SK-N-SH treated with all-trans-retinoic acid at 6 μM for 48 hours (cell line): ENCODE results near the gene CAPN8.

Experiments used
- ATAC-seq: fragments of 200-7000 bp; cut with Tn5 transposase; 3 replicates; pipeline ENCODE4 v1.9.1; 2020; ENCODE audit warnings: mild to moderate bottlenecking, moderate library complexity
- ARNTL ChIP-seq: fragments of 450-650 bp; formaldehyde crosslinking; IDR thresholded peaks from 2 replicates; pipeline ENCODE4 v1.5.0; 2020; ENCODE audit warnings: low read depth, mild to moderate bottlenecking, moderate library complexity, borderline replicate concordance
- BACH2 ChIP-seq: fragments of 250-450 bp; sonication (Bioruptor Pico); IDR thresholded peaks from 2 replicates; pipeline ENCODE4 v1.9.0; 2021; ENCODE audit warnings: mild to moderate bottlenecking, borderline replicate concordance
- CREB5 ChIP-seq: fragments of 250-450 bp; sonication (Bioruptor Pico); IDR thresholded peaks from 2 replicates; pipeline ENCODE4 v1.5.1; 2020; ENCODE audit warnings: low read depth, mild to moderate bottlenecking, moderate library complexity
- CSRNP3 ChIP-seq: fragments of 250-450 bp; sonication (Bioruptor Pico); IDR thresholded peaks from 2 replicates; pipeline ENCODE4 v1.5.1; 2021; ENCODE audit warnings: mild to moderate bottlenecking, moderate library complexity
- ESRRG ChIP-seq: fragments of 250-450 bp; sonication (Bioruptor Pico); IDR thresholded peaks from 2 replicates; pipeline ENCODE4 v1.6.1; 2021; ENCODE audit warnings: mild to moderate bottlenecking
- GLIS3 ChIP-seq: fragments of 250-450 bp; sonication (Bioruptor Pico); IDR thresholded peaks from 2 replicates; pipeline ENCODE4 v1.5.0; 2020; ENCODE audit warnings: mild to moderate bottlenecking, moderate library complexity
- ISL1 ChIP-seq: fragments of 250-450 bp; sonication (Bioruptor Pico); IDR thresholded peaks from 2 replicates; pipeline ENCODE4 v2.1.2; 2022; ENCODE audit warnings: mild to moderate bottlenecking, moderate library complexity
- OSR1 ChIP-seq: fragments of 250-450 bp; sonication (Bioruptor Pico); IDR thresholded peaks from 2 replicates; pipeline ENCODE4 v1.8.0; 2022; ENCODE audit warnings: moderate library complexity, mild to moderate bottlenecking, inconsistent platforms
- RARB ChIP-seq: fragments of 250-450 bp; sonication (Bioruptor Pico); IDR thresholded peaks from 2 replicates; pipeline ENCODE4 v1.8.0; 2021; ENCODE audit warnings: mild to moderate bottlenecking, moderate library complexity
- TOX ChIP-seq: fragments of 250-450 bp; sonication (Bioruptor Pico); IDR thresholded peaks from 2 replicates; pipeline ENCODE4 v1.8.0; 2021; ENCODE audit warnings: mild to moderate bottlenecking, moderate library complexity, borderline replicate concordance
- TSHZ2 ChIP-seq: fragments of 250-450 bp; sonication (Bioruptor Pico); IDR thresholded peaks from 2 replicates; pipeline ENCODE4 v1.5.0; 2020; ENCODE audit warnings: mild to moderate bottlenecking, moderate library complexity
- ZC3H10 ChIP-seq: fragments of 250-450 bp; sonication (Bioruptor Pico); IDR thresholded peaks from 2 replicates; pipeline ENCODE4 v1.5.1; 2021; ENCODE audit warnings: mild to moderate bottlenecking, moderate library complexity
- ZFP3 ChIP-seq: fragments of 250-450 bp; sonication (Bioruptor Pico); IDR thresholded peaks from 2 replicates; pipeline ENCODE4 v1.5.0; 2020; ENCODE audit warnings: mild to moderate bottlenecking, moderate library complexity
- ZFP30 ChIP-seq: fragments of 450-650 bp; formaldehyde crosslinking; IDR thresholded peaks from 2 replicates; pipeline ENCODE4 v1.5.0; 2022; ENCODE audit warnings: mild to moderate bottlenecking, moderate library complexity
- TF ChIP-seq, protein P1 (sequence below): fragments of 250-450 bp; sonication (Bioruptor Pico); IDR thresholded peaks from 2 replicates; pipeline ENCODE4 v1.8.0; 2021; ENCODE audit warnings: low read depth, mild to moderate bottlenecking, moderate library complexity, borderline replicate concordance

Gene CAPN8

DNA sequence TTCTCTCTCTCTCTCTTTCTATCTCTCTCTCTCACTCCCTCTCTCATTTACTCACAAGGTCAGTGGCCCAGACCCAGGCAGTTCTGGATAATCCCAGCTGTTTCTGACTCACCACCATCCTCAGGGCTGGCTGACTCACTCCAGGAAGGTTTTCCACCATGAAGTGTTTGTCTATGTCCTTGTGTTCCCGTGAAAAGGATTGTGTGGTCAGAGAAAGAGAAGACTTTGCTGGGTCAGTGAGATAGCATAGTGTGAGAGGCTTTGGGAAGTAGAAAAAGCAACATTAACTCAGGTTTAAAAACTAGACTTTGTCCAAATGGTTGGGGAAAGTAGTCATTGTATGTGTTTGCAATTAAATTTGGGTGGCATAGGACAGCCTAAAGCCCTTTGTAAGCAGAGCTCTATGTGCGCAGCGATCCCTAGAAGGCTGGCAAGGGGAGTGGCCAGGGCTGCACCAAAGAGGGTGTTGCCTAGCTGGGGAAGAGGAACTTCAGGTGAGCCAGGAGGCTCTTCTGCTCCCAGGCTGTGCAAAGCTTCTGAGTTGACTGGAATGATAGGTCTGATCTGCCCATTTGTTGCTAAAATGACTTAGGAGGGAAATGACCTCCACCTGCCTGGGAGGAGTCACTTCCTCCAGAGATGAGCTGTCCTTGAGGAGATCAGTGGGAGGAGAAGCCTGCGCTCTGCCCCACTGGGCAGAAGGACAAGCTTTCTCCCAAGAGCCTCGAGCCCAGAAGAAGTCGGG, 41.9 kb upstream of the CAPN8 start:
- TF ChIP-seq CREB5 (CRISPR knock-in tag) (no peak), OSR1 (CRISPR knock-in tag) (no peak), RARB (CRISPR knock-in tag) (peak; percentile 93), ISL1 (no peak), ZFP3 (CRISPR knock-in tag) (no peak), TSHZ2 (no peak), BACH2 (CRISPR knock-in tag) (no peak), ZC3H10 (CRISPR knock-in tag) (peak; percentile 73), ESRRG (CRISPR knock-in tag) (no peak), TOX (CRISPR knock-in tag) (peak; percentile 72), CSRNP3 (CRISPR knock-in tag) (no peak), GLIS3 (CRISPR knock-in tag) (no peak)
- TF ChIP-seq, protein P1, sequence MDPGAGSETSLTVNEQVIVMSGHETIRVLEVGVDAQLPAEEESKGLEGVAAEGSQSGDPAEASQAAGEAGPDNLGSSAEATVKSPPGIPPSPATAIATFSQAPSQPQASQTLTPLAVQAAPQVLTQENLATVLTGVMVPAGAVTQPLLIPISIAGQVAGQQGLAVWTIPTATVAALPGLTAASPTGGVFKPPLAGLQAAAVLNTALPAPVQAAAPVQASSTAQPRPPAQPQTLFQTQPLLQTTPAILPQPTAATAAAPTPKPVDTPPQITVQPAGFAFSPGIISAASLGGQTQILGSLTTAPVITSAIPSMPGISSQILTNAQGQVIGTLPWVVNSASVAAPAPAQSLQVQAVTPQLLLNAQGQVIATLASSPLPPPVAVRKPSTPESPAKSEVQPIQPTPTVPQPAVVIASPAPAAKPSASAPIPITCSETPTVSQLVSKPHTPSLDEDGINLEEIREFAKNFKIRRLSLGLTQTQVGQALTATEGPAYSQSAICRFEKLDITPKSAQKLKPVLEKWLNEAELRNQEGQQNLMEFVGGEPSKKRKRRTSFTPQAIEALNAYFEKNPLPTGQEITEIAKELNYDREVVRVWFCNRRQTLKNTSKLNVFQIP, result peak; percentile 36; the same call in 1 of the 2 replicates
- ATAC-seq, result peak; percentile 77

GRCh38 chr1:223706077-223706973, 40.8 kb upstream of the CAPN8 start:
- peak; percentile 19 for ATAC-seq
- TF ChIP-seq TSHZ2, result no peak
- no peak for TF ChIP-seq ARNTL
- no peak for TF ChIP-seq ZFP30 (CRISPR knock-in tag)
- TF ChIP-seq CSRNP3 (CRISPR knock-in tag), result no peak
- no peak for TF ChIP-seq CREB5 (CRISPR knock-in tag)
- TF ChIP-seq, all 23 proteins: peak for 0
